ENCODE data around the gene ZNRD2. TPM values are rescaled to one million over a fixed set of nuclear protein-coding genes. Genes with fewer than 3 reads are reported as not detected.

Gene ZNRD2
- total and polyA plus RNA-seq, 10 of the 15 experiments (the other 5 are each of a cell fraction or from before 2014, with no cell fraction given), result 7.9 to 111 (median 55.4) TPM

- TF ChIP-seq BHLHE40 (IDR thresholded peaks at IDR 0.05; ENCODE audit: borderline replicate concordance in 1 of 2, low read depth in 2 of 2, low read length in 1 of 2), result peak; percentile 26 to 74; a peak in 3 of 4 replicates
- no peak for TF ChIP-seq ZBTB33 (IDR thresholded peaks at IDR 0.05)
- peak; percentile 46; the same call in 1 of the 2 replicates for TF ChIP-seq RB1 (IDR thresholded peaks at IDR 0.05; ENCODE audit: borderline replicate concordance)
- TF ChIP-seq SMAD1 (IDR thresholded peaks at IDR 0.05; ENCODE audit: low read depth, partially characterized antibody), result no peak
- TF ChIP-seq TAF1 (IDR thresholded peaks at IDR 0.05; ENCODE audit: borderline replicate concordance, low read depth, low read length), result no peak
- TF ChIP-seq MEF2B (IDR thresholded peaks at IDR 0.05; ENCODE audit: partially characterized antibody, poor library complexity, severe bottlenecking), result no peak
- no peak for TF ChIP-seq PRDM15 (CRISPR knock-in tag; IDR thresholded peaks at IDR 0.05)
- TF ChIP-seq PKNOX1 (IDR thresholded peaks at IDR 0.05), result peak; percentile 92
- no peak for TF ChIP-seq NFIC (IDR thresholded peaks at IDR 0.05; ENCODE audit: low read depth, low read length)
- no peak for TF ChIP-seq SUPT20H (IDR thresholded peaks at IDR 0.05; ENCODE audit: borderline replicate concordance, control insufficient read depth, low read depth, low read length)
- TF ChIP-seq RFX5 (IDR thresholded peaks at IDR 0.05; ENCODE audit: low read depth, low read length), result no peak
- no peak for TF ChIP-seq IRF4 (IDR thresholded peaks at IDR 0.05; ENCODE audit: low read depth, low read length)
- TF ChIP-seq PAX5 (IDR thresholded peaks at IDR 0.05; ENCODE audit: borderline replicate concordance, low read depth, low read length), result peak; percentile 21; the same call in 1 of the 2 replicates
- no peak for TF ChIP-seq ZBTB11 (CRISPR knock-in tag; IDR thresholded peaks at IDR 0.05)
- no peak for TF ChIP-seq BRCA1 (IDR thresholded peaks at IDR 0.05; ENCODE audit: low read depth, low read length)
- TF ChIP-seq ZNF274 (IDR thresholded peaks at IDR 0.05; ENCODE audit: insufficient read depth, insufficient read length), result no peak
- TF ChIP-seq MXI1 (IDR thresholded peaks at IDR 0.05; ENCODE audit: low read depth, low read length), result peak; percentile 52; the same call in 1 of the 2 replicates
- TF ChIP-seq ZNF217 (IDR thresholded peaks at IDR 0.05), result no peak
- TF ChIP-seq GATAD2B (conservative IDR thresholded peaks at IDR 0.05; ENCODE audit: low read depth), result peak; percentile 86
- no peak for TF ChIP-seq JUNB (IDR thresholded peaks at IDR 0.05)
Observed at GRCh38 chr11:65546217-65546958, 23.9 kb upstream of the ZNRD2 start (continued).
